Measurements from ENCODE around the gene BLOC1S3.

BLOC1S3 gene

DNA sequence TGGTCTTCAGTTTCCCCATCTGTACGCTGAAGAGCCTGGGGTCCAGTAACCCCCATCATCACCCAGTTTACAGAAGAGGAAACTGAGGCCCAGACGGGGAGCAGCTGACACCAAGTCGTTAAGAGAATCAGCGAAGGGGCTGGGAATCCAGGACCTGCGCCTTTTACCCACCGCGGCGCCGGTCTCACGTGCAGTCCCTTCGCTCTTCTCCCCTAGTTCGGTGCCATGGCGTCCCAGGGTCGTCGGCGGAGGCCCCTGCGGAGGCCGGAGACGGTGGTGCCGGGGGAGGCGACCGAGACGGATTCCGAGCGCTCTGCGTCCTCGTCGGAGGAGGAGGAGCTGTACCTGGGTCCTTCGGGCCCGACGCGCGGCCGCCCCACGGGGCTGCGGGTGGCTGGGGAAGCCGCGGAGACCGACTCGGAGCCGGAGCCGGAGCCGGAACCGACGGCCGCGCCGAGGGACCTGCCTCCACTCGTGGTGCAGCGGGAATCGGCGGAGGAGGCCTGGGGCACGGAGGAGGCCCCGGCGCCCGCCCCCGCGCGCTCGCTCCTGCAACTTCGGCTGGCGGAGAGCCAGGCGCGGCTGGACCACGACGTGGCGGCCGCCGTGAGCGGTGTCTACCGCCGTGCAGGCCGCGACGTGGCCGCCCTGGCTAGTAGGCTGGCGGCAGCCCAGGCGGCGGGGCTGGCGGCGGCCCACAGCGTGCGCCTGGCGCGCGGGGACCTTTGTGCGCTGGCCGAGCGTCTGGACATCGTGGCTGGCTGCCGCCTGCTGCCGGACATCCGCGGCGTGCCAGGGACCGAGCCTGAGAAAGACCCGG, 698 bp downstream of the BLOC1S3 start:
- DNase-seq = peak in 12 of 56 donors; percentile 9 to 52 (median 33)

DNA sequence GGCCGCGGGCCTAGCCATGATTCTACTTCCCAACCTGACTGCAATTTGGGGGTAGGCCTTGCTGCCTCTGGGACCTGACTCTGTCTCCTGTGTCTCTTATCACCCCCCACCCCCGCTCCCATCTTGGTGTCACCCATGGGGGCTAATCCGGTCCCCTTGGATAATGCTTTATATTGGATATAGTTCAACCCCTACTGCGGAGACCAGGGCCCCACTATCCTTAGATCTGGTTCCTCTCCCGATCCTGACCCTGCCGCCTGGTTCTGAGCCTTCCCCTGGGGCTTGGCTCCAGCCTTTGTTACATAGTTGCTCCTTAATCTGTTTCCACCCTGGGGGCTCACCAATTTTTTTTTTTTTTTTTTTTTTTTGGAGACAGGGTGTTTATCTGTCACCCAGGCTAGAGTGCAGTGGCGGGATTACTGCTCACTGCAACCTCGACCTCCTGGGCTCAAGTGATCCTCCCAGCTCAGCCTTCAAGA, 1.3 kb downstream of the BLOC1S3 start:
- no peak for DNase-seq

DNA sequence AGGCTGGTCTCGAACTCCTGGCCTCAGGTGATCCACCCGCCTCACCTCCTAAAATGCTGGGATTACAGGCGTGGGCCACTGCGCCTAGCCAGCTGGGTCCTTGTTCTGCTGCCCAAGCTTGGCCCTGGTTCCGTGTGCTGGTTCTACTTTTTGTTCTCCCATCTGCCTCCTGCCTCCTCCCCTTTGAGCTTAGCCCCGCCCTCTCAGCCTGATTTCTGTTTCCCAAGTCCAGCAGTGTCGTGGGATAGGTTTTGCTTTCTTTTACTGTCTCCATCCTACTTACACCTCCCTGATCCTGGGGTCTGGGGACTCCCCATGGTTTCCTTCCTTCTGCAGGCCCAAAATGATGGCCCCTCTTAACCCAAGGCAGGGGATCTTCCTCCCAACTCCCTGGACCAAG, 2.4 kb downstream of the BLOC1S3 start:
- DNase-seq = no peak

DNA sequence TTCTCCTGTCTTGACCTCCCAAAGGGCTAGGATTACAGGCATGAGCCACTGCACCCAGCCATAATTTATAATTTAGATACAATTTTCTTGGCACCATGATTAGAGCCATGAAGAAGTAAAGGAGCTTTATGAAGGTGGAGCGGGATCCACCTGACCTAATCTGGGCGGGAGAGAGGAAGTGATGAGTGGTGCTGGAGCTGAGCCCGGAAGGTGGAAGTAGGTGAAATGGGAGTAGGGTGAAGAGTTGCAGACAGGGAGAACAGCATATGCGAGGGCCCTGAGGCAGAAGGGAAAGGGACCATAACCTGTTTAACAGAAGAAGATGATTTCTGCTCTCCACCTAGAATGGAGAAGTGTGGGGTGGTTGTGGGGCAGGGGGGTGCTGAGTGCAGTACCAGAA, 4.2 kb downstream of the BLOC1S3 start:
- DNase-seq = no peak

DNA sequence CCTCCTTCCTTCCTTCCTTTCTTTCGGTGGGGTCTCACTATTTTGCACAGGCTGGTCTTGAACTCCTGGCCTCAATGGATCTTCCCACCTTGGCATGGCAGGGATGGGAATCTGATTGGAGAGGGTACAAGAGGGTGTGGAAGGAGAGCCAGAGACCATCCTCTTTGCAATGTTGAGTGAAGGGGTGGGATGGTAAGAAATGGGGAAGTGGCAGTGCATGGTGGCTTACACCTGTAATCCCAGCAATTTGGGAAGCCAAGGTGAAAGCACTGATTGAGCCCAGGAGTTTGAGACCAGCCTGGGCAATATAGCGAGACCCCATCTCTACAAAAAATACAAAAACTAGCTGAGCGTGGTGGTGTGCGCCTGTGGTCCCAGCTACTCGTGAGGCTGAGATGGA, 5.5 kb downstream of the BLOC1S3 start:
- no peak for DNase-seq

DNA sequence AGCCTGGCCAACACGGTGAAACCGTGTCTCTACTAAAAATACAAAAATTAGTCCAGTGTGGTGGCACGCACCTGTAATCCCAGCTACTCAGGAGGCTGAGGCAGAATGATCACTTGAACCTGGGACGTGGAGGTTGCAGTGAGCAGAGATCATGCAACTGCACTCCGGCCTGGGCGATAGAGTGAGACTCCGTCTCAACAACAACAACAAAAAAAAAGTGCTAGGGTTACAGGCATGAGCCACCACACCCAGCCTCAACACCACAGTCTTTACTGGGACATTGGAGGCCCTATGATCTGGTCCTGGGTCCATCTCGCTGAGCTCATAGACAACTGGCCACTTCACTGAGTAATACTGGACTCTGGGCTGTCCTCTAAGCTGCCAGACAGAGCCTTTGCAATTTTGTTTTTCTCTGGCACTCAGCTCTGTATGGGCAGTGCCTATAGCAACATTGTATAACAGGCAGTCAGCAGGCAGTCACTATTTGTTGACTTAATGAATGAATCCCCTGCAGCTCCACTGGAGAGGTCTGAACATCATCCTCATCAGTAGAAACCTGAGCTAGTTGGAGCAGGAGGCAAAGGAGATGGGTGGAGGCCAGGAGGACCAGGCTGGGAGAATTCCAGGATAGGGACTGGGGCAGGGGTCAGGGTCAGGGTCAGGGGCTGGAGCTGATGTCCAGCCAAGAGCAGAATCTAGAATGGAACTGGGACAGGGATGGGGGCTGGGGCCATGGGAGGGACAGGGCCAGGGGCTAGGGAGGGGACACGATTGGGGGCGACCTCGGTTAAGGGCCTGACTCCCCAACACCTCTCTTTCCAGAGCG, 8.1 kb downstream of the BLOC1S3 start:
- DNase-seq = no peak

DNA sequence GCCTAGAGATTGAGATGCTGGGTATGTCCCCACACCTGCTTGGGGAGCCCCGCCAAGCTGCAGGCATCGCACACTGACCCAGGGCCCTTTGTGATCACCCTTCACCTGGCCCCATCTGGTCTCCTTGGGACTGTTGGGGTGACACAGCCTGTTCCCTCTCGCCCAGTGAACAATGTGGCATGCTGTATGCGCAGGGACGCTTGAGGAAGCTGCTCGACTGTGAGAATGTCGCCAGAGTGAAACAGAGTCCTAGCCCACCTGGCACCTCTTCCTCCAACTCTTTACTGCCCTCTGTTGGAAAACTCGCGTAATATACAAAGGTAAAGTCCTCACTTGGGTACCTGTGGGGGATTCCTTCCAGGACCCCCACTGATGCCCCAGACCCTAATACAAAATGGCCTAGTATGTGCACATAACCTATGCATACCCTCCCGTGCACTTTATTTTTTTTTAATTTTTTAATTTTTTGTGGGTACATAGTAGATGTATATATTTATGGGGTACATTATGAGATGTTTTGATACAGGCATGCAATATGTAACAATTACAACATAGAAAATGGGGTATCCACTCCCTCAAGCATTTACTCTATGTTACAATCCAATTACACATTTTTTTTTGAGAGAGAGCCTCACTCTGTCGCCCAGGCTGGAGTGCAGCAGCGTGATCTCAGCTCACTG, 9.0 kb downstream of the BLOC1S3 start:
- no peak for DNase-seq

DNA sequence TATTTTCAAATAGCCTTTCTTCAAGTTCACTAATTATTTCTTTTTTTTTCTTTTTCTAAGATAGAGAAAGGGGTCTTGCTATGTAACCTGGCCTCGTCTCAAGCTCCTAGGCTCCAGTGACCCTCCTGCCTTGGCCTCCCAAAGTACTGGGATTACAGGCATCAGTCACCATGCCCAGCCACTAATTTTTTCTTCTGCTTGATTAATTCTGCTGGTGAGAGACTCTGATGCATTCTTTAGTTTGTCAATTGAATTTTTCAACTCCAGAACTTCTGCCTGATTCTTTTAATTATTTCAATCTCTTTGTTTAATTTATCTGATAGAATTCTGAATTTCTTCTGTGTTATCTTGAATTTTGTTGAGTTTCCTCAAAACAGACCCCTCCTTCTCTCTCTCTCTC, 11.4 kb downstream of the BLOC1S3 start:
- no peak for DNase-seq

DNA sequence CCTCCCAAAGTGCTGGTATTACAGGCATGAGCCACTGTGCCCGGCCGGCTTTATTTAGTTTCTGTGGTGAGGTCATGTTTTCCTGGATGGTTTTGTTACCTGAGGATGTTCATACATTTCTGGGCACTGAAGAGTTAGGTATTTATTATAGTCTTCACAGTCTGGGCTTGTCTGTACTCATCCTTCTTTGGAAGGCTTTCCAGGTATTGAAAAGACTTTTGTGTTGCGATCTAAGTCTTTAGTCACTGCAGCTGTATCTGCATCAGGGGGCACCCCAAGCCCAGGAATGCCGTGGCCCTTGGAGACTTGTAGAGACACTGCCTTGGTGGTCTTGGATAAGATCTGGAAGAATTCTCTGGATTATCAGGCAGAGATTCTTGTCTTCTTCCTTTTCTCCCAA, 12.8 kb downstream of the BLOC1S3 start:
- DNase-seq = no peak

DNA sequence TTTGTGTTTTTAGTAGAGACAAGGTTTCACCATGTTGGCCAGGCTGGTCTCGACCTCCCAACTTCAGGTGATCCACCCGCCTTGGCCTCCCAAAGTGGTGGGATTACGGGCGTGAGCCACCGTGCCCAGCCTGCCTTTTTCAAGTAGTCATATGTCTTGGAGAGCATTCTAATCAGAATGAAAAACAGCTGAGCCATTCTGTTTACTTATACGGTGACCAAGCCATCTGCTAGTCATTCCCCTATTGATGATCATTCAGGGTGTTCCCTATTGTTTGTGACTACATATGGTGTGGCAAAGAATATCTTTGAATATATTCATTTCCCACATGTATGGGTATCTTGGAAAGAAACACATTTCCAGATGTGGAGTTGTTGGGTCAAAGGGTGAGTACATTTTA, 17.2 kb downstream of the BLOC1S3 start:
- no peak for DNase-seq

DNA sequence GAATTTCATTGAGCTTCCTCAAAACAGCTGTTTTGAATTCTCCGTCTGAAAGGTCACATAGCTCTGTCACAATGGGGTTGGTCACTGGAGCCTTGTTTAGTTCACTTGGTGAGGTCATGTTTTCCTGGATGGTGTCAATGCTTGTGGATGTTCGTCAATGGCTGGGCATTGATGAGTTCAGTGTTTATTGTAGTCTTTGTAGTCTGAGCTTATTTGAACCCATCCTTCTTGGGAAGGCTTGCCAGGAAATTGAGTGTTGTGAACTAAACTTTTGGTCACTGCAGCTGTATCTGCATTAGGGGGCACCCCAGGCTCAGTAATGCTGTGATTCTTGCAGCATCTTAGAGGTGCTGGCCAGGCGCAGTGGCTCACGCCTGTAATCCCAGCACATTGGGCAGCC, 22.0 kb downstream of the BLOC1S3 start:
- DNase-seq = peak in 36 of 56 donors; percentile 1 to 74 (median 21)

DNA sequence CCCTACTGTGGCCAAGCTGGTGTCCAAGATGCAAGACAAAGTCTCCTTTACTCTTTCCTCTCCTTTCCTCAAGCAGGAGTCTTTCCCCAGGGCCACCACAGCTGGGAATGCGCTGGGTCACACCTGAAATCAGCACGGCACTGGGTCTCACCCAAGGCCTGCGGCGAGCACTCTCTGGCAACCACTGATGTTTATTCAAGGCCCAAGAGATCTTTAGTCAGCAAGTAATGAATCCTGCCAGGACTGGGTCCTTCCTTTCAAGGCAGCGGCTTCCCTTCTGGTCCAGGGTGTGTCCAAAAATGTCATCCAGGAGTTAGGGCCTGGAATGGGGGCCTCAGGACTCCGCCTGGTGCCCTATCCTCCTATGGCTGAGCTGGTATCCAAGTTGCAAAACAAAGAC, 24.1 kb downstream of the BLOC1S3 start:
- DNase-seq = no peak

DNA sequence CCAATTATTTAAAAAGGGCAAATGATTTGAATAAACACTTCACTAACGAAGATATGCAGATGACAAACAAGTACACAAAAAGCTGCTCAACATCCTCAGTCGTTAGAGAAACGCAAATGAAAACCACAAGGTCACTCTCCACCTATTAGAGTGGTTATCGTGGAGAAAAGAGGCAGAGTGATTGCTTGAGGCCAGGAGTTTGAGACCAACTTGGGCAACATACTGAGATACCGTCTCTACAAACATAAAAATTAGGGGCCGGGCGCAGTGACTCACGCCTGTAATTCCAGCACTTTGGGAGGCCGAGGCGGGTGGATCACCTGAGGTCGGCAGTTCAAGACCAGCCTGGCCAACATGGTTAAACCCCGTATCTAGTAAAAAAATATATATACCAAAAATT, 27.2 kb downstream of the BLOC1S3 start:
- no peak for DNase-seq

DNA sequence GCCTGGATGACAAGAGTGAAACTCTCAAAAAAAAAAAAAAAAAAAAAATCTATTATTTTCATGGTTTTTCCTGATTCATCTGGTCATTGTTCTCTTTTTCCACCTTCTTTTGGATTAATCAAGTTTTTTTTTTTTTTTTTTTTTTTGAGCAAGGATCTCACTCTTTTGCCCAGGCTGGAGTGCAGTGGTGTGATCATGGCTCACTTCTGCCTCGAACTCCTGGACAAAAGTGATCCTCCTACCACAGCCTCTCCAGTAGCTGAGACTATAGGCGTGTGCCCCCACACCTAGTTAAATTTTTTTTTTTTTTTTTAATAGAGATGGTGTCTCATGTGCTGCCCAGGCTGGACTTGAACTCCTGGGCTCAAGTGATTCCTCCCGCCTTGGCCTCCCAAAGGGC, 27.7 kb downstream of the BLOC1S3 start:
- DNase-seq = no peak

DNA sequence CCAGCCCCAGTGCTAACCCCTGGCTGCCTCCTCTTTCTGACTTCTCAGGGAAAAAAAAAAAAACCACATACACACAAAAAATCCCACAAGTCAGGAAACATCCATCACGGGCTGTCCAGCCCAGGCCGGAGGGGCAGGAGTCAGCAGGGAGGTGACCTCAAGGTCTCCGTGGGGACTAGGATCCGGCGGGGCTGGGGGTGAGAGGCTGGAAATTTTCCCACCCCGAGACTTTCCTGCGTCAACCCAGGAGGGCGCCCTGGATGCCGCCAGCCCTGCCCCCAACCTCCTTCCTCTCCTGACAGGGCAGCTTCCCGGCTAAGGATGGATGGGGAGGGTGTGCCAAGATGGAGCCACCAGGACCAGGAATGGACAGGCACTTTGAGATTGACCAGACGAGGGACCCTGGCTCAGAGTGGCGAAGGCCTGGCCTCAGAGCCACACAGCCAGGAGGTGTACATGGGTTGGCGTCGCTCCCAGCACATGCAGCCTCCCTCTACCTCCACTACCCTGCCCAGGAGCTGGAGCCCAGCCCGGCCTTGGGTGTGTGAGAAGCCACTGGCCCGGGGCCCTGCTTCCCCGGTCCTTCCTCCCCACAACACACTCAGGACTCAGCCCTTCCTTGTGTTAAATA, 33.3 kb downstream of the BLOC1S3 start:
- DNase-seq = no peak

DNA sequence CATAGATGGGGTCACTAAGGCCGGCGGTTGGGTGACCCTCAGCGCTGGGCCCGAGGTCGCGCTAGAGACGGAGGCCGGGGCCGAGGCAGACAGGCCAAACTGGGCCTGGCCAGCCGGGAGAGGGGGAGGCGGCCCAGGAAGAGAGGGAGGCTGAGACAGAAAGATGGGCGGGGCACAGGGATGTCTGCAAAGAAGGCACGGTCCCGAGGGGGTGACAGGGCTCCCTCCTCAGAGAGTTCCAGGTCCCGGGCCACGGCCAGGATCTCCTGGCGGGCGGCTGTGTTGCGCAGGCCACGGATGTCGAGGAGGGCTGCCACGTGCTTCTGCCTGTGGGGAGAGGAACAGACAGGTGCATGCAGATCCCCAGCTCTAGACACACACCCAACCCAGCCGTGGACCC, 34.4 kb downstream of the BLOC1S3 start:
- no peak for DNase-seq

DNA sequence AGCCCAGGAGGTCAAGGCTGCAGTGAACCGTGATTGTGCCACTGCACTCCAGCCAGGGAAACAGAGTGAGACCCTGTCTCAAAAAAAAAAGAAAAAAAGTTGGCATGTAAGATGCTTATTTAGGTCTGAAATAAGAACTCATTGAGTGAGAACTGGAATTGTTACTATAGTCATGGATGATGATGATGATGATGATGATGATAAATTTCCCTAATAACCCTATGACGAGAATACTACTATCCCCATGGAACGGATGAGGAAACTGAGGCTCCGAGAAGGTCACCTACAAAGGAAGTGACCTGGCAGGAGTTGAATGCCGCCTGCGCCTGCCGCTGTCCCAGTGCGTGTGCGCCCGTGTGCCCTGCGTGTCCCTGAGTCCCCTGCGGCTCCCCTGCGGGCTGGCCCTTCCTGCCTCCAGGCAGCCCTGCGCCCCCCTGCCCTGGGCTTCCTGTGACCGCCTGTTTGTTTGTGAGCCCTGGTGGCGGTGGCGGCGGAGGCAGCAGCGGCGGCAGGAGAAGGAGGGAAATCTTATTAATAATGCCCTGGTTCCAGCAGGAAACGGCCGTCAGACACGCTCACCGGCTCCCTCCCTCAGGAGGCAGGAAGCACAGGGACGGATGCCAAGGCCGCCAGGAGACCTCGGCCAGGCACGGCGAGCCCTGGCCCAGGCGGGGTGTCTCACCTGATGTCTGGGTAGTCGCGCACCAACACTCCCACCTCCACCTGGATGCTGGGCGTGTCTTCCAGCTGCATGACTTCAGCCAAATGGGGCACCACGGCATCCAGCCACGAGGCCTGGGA, 37.0 kb downstream of the BLOC1S3 start:
- no peak for DNase-seq

DNA sequence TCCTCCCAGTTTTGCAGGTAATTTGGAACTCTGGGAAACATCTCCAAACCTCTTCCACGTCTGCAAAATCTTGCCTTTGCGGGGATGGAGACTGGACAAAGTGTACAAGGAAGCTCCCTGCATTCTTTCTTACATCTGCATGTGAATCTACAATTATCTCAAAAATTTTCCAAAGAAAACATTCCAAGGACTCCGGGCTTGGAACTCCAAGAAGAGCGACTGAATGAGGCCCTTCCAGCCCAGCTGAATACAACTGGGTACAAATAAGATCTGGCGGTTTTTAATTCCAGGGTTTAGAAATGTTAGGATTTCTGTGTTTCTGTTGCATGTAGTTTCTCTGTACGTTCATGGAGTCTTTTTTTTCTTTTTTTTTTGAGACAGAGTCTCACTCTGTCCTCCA, 38.1 kb downstream of the BLOC1S3 start:
- DNase-seq = no peak

DNA sequence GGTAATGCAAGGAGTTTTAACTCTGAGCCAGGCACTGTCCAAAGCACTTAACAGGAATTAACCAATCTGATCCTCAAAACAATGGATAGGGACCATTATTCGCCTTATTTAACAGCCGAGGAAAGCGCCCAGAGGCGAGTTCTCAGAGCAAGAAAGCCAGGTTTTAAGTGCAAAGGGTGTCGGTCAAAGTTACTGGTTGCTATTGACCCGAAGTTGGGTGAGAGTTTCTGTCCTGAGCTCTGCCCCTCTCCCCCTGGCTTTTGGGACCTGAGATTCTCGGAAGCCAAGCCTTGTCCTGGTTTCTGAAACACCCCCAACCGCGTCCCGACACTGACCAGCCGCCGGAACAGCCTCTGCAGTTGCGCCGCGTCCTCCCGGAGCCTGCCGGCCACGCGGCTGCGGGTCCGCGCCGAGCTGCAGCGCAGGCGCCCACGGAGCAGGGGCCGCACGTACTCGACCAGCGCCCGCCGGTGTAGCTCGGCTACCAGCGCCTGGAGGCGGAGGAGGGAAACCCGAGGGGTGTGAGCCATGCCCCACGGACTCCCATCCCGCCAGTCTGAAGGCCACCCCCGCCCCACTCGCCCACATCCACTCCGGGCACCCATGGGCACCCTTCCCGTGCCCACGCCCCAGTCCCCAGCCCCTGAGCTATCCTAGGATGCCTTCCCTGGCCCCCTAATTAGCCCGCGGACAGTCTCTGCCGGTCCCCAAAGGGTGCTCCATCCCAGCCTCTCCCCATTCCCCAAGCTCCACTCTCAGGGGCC, 38.8 kb downstream of the BLOC1S3 start:
- no peak for DNase-seq

DNA sequence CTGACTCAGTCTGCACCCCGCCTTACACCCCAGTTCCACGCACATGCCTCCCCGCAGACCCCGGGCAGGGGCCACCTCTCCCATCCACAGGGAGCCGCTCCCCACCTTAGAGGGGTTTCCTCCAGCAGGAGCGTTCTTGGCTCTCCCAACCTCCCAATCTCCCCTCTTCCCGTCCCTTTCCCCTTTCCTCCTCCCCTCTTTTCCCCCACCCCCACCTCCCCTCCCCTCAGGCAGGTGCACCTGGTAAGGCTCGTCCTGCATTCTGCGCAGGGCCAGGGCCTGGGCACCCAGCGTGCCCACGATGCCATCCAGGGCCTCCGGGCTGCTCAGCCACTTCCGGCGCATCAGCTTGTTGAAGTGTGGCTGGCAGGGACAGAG, 39.4 kb downstream of the BLOC1S3 start:
- DNase-seq = no peak

All from nucleus accumbens (tissue), 56 donors.